Measurements from ENCODE around the gene LRP3.

Gene LRP3

DNA sequence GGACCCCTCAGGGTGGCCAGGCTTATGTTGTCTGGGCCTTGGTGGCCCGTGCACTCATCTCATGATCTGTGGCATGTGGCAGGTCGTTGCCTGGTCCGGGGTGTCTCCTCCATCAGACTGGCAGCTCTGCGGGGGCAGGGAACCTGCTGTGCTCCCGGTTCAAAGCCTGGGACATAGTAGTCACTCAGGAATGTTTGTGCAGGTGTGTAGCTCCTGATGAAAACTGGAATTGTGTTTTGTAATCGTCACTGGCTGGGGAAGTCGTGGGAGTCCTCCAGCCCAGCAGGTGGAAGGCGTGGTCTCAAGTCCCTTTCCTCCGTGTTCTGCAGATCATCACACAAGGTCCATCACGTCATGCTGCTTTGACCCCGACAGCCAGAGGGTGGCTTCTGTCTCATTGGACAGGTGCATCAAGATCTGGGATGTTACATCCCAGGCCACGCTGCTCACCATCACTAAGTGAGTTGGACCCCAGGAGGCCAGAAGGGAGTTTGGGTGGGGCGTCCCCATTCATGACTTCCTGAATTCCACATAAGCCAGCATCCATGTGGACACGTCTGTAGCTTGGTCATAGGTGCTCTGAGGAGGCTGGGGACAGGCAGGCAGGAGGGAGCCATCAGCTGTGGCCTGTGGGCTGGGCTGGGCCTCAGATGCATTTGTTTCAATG, 43.1 kb upstream of the LRP3 start:
- no peak for TF ChIP-seq YY1 (IDR thresholded peaks at IDR 0.05; ENCODE audit: low read depth)
- TF ChIP-seq, protein P1, sequence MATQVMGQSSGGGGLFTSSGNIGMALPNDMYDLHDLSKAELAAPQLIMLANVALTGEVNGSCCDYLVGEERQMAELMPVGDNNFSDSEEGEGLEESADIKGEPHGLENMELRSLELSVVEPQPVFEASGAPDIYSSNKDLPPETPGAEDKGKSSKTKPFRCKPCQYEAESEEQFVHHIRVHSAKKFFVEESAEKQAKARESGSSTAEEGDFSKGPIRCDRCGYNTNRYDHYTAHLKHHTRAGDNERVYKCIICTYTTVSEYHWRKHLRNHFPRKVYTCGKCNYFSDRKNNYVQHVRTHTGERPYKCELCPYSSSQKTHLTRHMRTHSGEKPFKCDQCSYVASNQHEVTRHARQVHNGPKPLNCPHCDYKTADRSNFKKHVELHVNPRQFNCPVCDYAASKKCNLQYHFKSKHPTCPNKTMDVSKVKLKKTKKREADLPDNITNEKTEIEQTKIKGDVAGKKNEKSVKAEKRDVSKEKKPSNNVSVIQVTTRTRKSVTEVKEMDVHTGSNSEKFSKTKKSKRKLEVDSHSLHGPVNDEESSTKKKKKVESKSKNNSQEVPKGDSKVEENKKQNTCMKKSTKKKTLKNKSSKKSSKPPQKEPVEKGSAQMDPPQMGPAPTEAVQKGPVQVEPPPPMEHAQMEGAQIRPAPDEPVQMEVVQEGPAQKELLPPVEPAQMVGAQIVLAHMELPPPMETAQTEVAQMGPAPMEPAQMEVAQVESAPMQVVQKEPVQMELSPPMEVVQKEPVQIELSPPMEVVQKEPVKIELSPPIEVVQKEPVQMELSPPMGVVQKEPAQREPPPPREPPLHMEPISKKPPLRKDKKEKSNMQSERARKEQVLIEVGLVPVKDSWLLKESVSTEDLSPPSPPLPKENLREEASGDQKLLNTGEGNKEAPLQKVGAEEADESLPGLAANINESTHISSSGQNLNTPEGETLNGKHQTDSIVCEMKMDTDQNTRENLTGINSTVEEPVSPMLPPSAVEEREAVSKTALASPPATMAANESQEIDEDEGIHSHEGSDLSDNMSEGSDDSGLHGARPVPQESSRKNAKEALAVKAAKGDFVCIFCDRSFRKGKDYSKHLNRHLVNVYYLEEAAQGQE (IDR thresholded peaks at IDR 0.05; ENCODE audit: low read depth): no peak
- TF ChIP-seq, protein P2, sequence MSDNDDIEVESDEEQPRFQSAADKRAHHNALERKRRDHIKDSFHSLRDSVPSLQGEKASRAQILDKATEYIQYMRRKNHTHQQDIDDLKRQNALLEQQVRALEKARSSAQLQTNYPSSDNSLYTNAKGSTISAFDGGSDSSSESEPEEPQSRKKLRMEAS (IDR thresholded peaks at IDR 0.05): no peak
- TF ChIP-seq NFIC (IDR thresholded peaks at IDR 0.05): no peak
- TF ChIP-seq, protein P3, sequence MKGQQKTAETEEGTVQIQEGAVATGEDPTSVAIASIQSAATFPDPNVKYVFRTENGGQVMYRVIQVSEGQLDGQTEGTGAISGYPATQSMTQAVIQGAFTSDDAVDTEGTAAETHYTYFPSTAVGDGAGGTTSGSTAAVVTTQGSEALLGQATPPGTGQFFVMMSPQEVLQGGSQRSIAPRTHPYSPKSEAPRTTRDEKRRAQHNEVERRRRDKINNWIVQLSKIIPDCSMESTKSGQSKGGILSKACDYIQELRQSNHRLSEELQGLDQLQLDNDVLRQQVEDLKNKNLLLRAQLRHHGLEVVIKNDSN (IDR thresholded peaks at IDR 0.05): no peak
- TF ChIP-seq CEBPB (IDR thresholded peaks at IDR 0.05): no peak
- TF ChIP-seq EP300 (IDR thresholded peaks at IDR 0.05; ENCODE audit: borderline replicate concordance): no peak

DNA sequence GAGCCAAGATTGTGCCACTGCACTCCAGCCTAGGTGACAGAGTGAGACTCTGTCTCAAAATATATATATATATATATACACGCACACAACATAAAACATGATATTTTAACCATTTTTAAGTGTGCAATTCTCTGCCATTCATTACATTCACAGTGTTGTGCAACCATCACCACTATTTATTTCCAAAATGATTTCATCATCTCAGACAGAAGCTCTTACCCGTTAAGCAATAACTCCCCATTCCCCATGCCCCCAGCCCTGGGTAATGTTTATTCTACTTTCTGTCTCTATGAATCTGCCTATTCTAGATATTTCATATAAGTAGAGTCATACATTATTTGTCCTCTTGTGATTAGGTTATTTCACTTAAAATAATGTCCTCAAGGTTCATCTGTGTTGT, 42.0 kb upstream of the LRP3 start:
- TF ChIP-seq CREB1 (IDR thresholded peaks at IDR 0.05; ENCODE audit: low read depth) (no peak), FOXM1 (IDR thresholded peaks at IDR 0.05; ENCODE audit: borderline replicate concordance, low read depth) (no peak), EGR1 (IDR thresholded peaks at IDR 0.05) (no peak), NFIC (IDR thresholded peaks at IDR 0.05) (no peak), EP300 (IDR thresholded peaks at IDR 0.05; ENCODE audit: borderline replicate concordance) (no peak), TAF1 (IDR thresholded peaks at IDR 0.05; ENCODE audit: low read depth) (no peak), TCF12 (IDR thresholded peaks at IDR 0.05; ENCODE audit: low read depth) (no peak), CEBPB (IDR thresholded peaks at IDR 0.05) (no peak), TEAD4 (IDR thresholded peaks at IDR 0.05) (no peak), ZBTB7A (IDR thresholded peaks at IDR 0.05; ENCODE audit: low read depth) (no peak), RAD21 (IDR thresholded peaks at IDR 0.05; ENCODE audit: low read depth) (no peak)
- TF ChIP-seq, protein P3 (IDR thresholded peaks at IDR 0.05): no peak

DNA sequence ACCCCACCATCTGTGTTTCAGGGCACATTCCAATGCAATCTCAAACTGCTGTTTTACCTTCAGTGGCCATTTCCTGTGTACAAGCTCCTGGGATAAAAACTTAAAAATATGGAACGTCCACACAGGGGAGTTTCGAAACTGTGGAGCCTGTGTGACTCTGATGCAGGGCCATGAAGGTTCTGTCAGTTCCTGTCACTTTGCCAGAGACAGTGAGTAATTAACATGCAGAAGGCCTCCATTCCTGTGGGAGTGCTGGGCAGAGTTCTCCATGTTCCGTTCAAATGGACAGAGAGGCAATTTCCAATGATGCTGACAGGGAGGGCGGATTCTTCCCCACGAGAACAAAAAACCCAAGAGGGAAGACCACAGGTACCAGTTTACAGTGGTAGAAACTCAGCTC, 37.8 kb upstream of the LRP3 start:
- TF ChIP-seq RAD21 (IDR thresholded peaks at IDR 0.05; ENCODE audit: low read depth): no peak

DNA sequence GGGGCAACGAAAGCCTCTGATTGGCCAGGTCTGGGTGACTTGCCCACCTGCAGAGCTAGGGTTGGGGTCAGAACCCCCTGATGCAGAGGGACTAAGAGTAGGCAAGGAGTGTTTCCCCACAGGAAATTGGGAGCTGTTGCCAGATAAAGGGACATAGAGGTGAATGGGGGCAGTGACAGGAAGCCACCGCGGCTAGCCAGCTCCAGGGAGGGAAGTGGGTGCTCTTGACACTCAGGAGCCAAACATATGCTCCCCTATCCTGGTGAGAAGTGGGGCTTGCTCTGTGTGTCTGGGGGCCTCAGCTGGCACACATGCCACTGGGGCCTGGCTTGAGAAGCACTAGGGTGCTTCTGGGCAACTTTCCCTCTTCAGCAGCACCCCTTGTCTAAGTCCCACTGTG, 36.2 kb upstream of the LRP3 start:
- TF ChIP-seq EP300 (IDR thresholded peaks at IDR 0.05; ENCODE audit: borderline replicate concordance): no peak
- no peak for TF ChIP-seq ZBTB7A (IDR thresholded peaks at IDR 0.05; ENCODE audit: low read depth)
- no peak for TF ChIP-seq CEBPB (IDR thresholded peaks at IDR 0.05)
- TF ChIP-seq, protein P1 (IDR thresholded peaks at IDR 0.05; ENCODE audit: low read depth): no peak
- no peak for TF ChIP-seq YY1 (IDR thresholded peaks at IDR 0.05; ENCODE audit: low read depth)
- TF ChIP-seq TEAD4 (IDR thresholded peaks at IDR 0.05): no peak
- TF ChIP-seq CREB1 (IDR thresholded peaks at IDR 0.05; ENCODE audit: low read depth): no peak

DNA sequence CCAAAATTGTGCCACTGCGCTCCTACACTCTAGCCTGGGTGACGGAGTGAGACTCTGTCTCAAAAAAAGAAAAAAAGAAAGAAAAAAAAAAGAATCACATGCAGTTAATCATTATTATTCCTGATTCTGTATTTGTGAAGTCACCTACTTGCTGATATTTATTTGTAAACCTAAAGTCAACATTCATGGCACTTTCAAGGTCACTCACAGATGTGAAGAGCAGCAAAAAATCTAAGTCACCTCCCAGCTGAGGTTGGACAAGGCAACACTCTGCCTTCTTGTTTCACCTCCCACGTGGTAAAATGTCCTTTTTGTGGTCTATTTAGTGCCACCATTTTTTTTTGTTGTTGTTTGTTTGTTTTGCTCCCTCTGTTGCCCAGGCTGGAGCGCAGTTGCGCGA, 35.8 kb upstream of the LRP3 start:
- TF ChIP-seq, protein P1 (IDR thresholded peaks at IDR 0.05; ENCODE audit: low read depth): no peak
- TF ChIP-seq NFIC (IDR thresholded peaks at IDR 0.05) (no peak), EP300 (IDR thresholded peaks at IDR 0.05; ENCODE audit: borderline replicate concordance) (no peak), ZBTB7A (IDR thresholded peaks at IDR 0.05; ENCODE audit: low read depth) (no peak), TAF1 (IDR thresholded peaks at IDR 0.05; ENCODE audit: low read depth) (no peak), RAD21 (IDR thresholded peaks at IDR 0.05; ENCODE audit: low read depth) (no peak), CEBPB (IDR thresholded peaks at IDR 0.05) (no peak), YY1 (IDR thresholded peaks at IDR 0.05; ENCODE audit: low read depth) (no peak), TCF12 (IDR thresholded peaks at IDR 0.05; ENCODE audit: low read depth) (no peak), CREB1 (IDR thresholded peaks at IDR 0.05; ENCODE audit: low read depth) (no peak), TEAD4 (IDR thresholded peaks at IDR 0.05) (no peak), FOXM1 (IDR thresholded peaks at IDR 0.05; ENCODE audit: borderline replicate concordance, low read depth) (no peak), EGR1 (IDR thresholded peaks at IDR 0.05) (no peak)
- TF ChIP-seq, protein P2 (IDR thresholded peaks at IDR 0.05): no peak
- TF ChIP-seq, protein P3 (IDR thresholded peaks at IDR 0.05): no peak

All from Ishikawa (cell line).